Measurements from ENCODE around the gene MEPCE.

MEPCE gene

GRCh38 chr7:100465702-100466311 is 36.2 kb downstream of the MEPCE start (continued):
- TF ChIP-seq ZNF658 (tag by site-specific recombination; IDR thresholded peaks at IDR 0.05) (no peak), GLIS2 (tag by site-specific recombination; IDR thresholded peaks at IDR 0.05) (peak; percentile 83), ZNF785 (tag by site-specific recombination; IDR thresholded peaks at IDR 0.05) (no peak), ZNF423 (tag by site-specific recombination; IDR thresholded peaks at IDR 0.05) (peak; percentile 29; the same call in 1 of the 2 replicates), ZNF596 (tag by site-specific recombination; IDR thresholded peaks at IDR 0.05) (0 out of 2 replicates have a peak, but pooled peaks have one; percentile 19), ZNF335 (tag by site-specific recombination; conservative IDR thresholded peaks at IDR 0.05) (peak; percentile 85), ZNF544 (tag by site-specific recombination; IDR thresholded peaks at IDR 0.05) (no peak), KLF17 (tag by site-specific recombination; IDR thresholded peaks at IDR 0.05) (peak; percentile 26; the same call in 1 of the 2 replicates), EGR2 (tag by site-specific recombination; IDR thresholded peaks at IDR 0.05; ENCODE audit: low read depth) (0 out of 2 replicates have a peak, but pooled peaks have one; percentile 14), KLF8 (tag by site-specific recombination; IDR thresholded peaks at IDR 0.05) (0 out of 2 replicates have a peak, but pooled peaks have one; percentile 17), PATZ1 (tag by site-specific recombination; IDR thresholded peaks at IDR 0.05) (peak; percentile 53; the same call in 1 of the 2 replicates), ZNF843 (tag by site-specific recombination; IDR thresholded peaks at IDR 0.05) (no peak)

- Histone ChIP-seq H3K4me1 (ENCODE audit: control insufficient read depth, insufficient read depth, low read length) (no peaks in the 10 kb centered on the region), H3K9me3 (ENCODE audit: control insufficient read depth, insufficient read depth, low read depth, low read length) (no peaks in the 10 kb centered on the region), H3K4me3 (ENCODE audit: low read depth, low read length) (no peak overlapping the region), H3K36me3 (ENCODE audit: control insufficient read depth in 2 of 2, insufficient read depth in 1 of 2, low read length in 2 of 2) (peaks cover 3 to 13% of the 10 kb centered on the region in 2 experiments; a peak in 2 of 3 replicates), H3K27ac (ENCODE audit: extremely low read depth, low read depth, low read length) (no peak overlapping the region)
- ChIA-PET POLR2A (no interaction called here), CTCF (interaction anchor here (0.6 to 6.7 kb wide), 3 partner anchors 11 to 92 kb away, joined by 3 to 85 read pairs (median 9); no protein-coding TSS in a partner anchor)
- TF ChIP-seq GLIS2 (tag by site-specific recombination; IDR thresholded peaks at IDR 0.05), result 0 out of 2 replicates have a peak, but pooled peaks have one; percentile 25
- peak; percentile 67; the same call in 1 of the 2 replicates for TF ChIP-seq ZNF600 (tag by site-specific recombination; IDR thresholded peaks at IDR 0.05)
- TF ChIP-seq IKZF3 (tag by site-specific recombination; IDR thresholded peaks at IDR 0.05), result 0 out of 2 replicates have a peak, but pooled peaks have one; percentile 4
- TF ChIP-seq ZNF266 (tag by site-specific recombination; IDR thresholded peaks at IDR 0.05; ENCODE audit: low read depth), result no peak
- TF ChIP-seq HIC1 (tag by site-specific recombination; IDR thresholded peaks at IDR 0.05), result peak; percentile 55; the same call in 1 of the 2 replicates
- TF ChIP-seq ATF2 (tag by site-specific recombination; IDR thresholded peaks at IDR 0.05; ENCODE audit: low read depth), result no peak
These were observed 37.3 kb downstream of the MEPCE start for GRCh38 chr7:100466653-100467605.

Data from HEK293 (cell line).